ENCODE measurements around the gene C1QTNF3. TPM values are rescaled to one million over a fixed set of nuclear protein-coding genes. Genes with fewer than 3 reads are reported as not detected.

The C1QTNF3 gene
- total and polyA plus RNA-seq, 2 donors (not counting 1 experiment from before 2014, with no cell fraction given) = 6.6 to 11.9 TPM

GRCh38 chr5:34002629-34003328 is 40.2 kb downstream of the C1QTNF3 start:
- Mint-ChIP-seq H3K27me3 (no peaks in the 10 kb centered on the region), H3K9me3 (ENCODE audit: insufficient read depth) (no peaks in the 10 kb centered on the region), H3K4me1 (peaks cover 8% of the 10 kb centered on the region), H3K4me3 (no peak overlapping the region), H3K27ac (no peak overlapping the region)
- H3K9me3 ChIP-seq (ENCODE audit: control extremely low read depth in 1 of 3, control insufficient read depth in 2 of 3, insufficient read depth in 1 of 3, low read length in 2 of 3) = no peaks in the 10 kb centered on the region
- no peak overlapping the region for H3K9ac ChIP-seq (ENCODE audit: low read length)
- H3K36me3 ChIP-seq (replicated peaks in 1 of 2; ENCODE audit: control extremely low read depth in 1 of 2, control insufficient read depth in 1 of 2, extremely low read depth in 1 of 2, insufficient read depth in 2 of 2, low read length in 1 of 2) = peaks cover 8 to 11% of the 10 kb centered on the region in 2 experiments
- H3K79me2 ChIP-seq (ENCODE audit: control insufficient read depth, insufficient read depth, low read length) = peaks cover 6% of the 10 kb centered on the region
- 100% methylated on average over 6 of the region's 10 CpGs for WGBS (ENCODE audit: insufficient coverage)
- H3K4me1 ChIP-seq (ENCODE audit: control insufficient read depth in 2 of 2, insufficient read depth in 2 of 2, low read length in 2 of 2) = peaks cover 7 to 9% of the 10 kb centered on the region in 2 donors
- ChIA-PET CTCF (no interaction called here), POLR2A (no interaction called here)
- intact Hi-C loops (cut with micrococcal nuclease) = no loop called here
- no peaks in the 10 kb centered on the region for H3K27me3 ChIP-seq (replicated peaks in 1 of 4; ENCODE audit: control extremely low read depth in 1 of 4, control insufficient read depth in 3 of 4, insufficient read depth in 4 of 4, low read length in 3 of 4)
- no peak overlapping the region for H3K4me2 ChIP-seq (replicated peaks; ENCODE audit: low read depth, low read length, poor library complexity, severe bottlenecking)
- no peak overlapping the region for H2AFZ ChIP-seq (ENCODE audit: insufficient read depth, low read depth, low read length, poor library complexity, severe bottlenecking)
- H4K20me1 ChIP-seq (ENCODE audit: control insufficient read depth, insufficient read depth, low read length, poor library complexity, severe bottlenecking) = no peaks in the 10 kb centered on the region
- no peak overlapping the region for H3K27ac ChIP-seq (ENCODE audit: low read length in 2 of 2)
- ATAC-seq (ENCODE audit: low read depth) = no peak
- no peak overlapping the region for H3K4me3 ChIP-seq (ENCODE audit: control extremely low read depth in 1 of 5, extremely low read depth in 1 of 5, insufficient read depth in 1 of 5, low read depth in 2 of 5, low read length in 4 of 5)
- TF ChIP-seq CTCF (IDR thresholded peaks at IDR 0.05) = no peak
- no peak for TF ChIP-seq EZH2 (IDR thresholded peaks at IDR 0.05; ENCODE audit: borderline replicate concordance, insufficient read depth, low read depth, low read length, poor library complexity, severe bottlenecking)
- no peak for DNase-seq

GRCh38 chr5:34001241-34001841 is 41.7 kb downstream of the C1QTNF3 start:
- no peak for ATAC-seq (ENCODE audit: low read depth)
- 99% methylated on average over 8 of the region's 10 CpGs for WGBS (ENCODE audit: insufficient coverage)
- Histone ChIP-seq H2AFZ (ENCODE audit: insufficient read depth, low read depth, low read length, poor library complexity, severe bottlenecking) (no peak overlapping the region), H3K4me3 (ENCODE audit: control extremely low read depth in 1 of 5, extremely low read depth in 1 of 5, insufficient read depth in 1 of 5, low read depth in 2 of 5, low read length in 4 of 5) (no peak overlapping the region), H3K27ac (ENCODE audit: low read length in 2 of 2) (no peak overlapping the region), H3K36me3 (replicated peaks in 1 of 2; ENCODE audit: control extremely low read depth in 1 of 2, control insufficient read depth in 1 of 2, extremely low read depth in 1 of 2, insufficient read depth in 2 of 2, low read length in 1 of 2) (peaks cover 8 to 11% of the 10 kb centered on the region in 2 experiments), H3K9ac (ENCODE audit: low read length) (no peak overlapping the region), H3K9me3 (ENCODE audit: control extremely low read depth in 1 of 3, control insufficient read depth in 2 of 3, insufficient read depth in 1 of 3, low read length in 2 of 3) (no peaks in the 10 kb centered on the region), H4K20me1 (ENCODE audit: control insufficient read depth, insufficient read depth, low read length, poor library complexity, severe bottlenecking) (no peaks in the 10 kb centered on the region), H3K4me2 (replicated peaks; ENCODE audit: low read depth, low read length, poor library complexity, severe bottlenecking) (no peak overlapping the region), H3K79me2 (ENCODE audit: control insufficient read depth, insufficient read depth, low read length) (no peaks in the 10 kb centered on the region), H3K27me3 (replicated peaks in 1 of 4; ENCODE audit: control extremely low read depth in 1 of 4, control insufficient read depth in 3 of 4, insufficient read depth in 4 of 4, low read length in 3 of 4) (no peaks in the 10 kb centered on the region), H3K4me1 (ENCODE audit: control insufficient read depth in 2 of 2, insufficient read depth in 2 of 2, low read length in 2 of 2) (no peaks in the 10 kb centered on the region)
- no peak for TF ChIP-seq CTCF (IDR thresholded peaks at IDR 0.05)
- TF ChIP-seq EZH2 (IDR thresholded peaks at IDR 0.05; ENCODE audit: borderline replicate concordance, insufficient read depth, low read depth, low read length, poor library complexity, severe bottlenecking) = no peak
- DNase-seq = no peak
- Mint-ChIP-seq H3K4me1 (no peaks in the 10 kb centered on the region), H3K4me3 (no peak overlapping the region), H3K9me3 (ENCODE audit: insufficient read depth) (no peaks in the 10 kb centered on the region), H3K27ac (no peak overlapping the region), H3K27me3 (no peaks in the 10 kb centered on the region)
- ChIA-PET CTCF (interaction anchor here (0.6 to 2.2 kb wide), 4 partner anchors 67 to 1556 kb away, joined by 3 to 8 read pairs (median 4); no protein-coding TSS in a partner anchor), POLR2A (no interaction called here)
- intact Hi-C loops (cut with micrococcal nuclease) = no loop called here
